HepG2 (cell line): ENCODE data around the gene SPATA13. TPM values are rescaled to one million over a fixed set of nuclear protein-coding genes. Genes with fewer than 3 reads are reported as not detected.

Source experiments
- ATAC-seq: fragments of 200-7000 bp; cut with Tn5 transposase; 3 replicates; pipeline ENCODE4 v1.9.1; 2020; ENCODE audit warnings: mild to moderate bottlenecking, moderate library complexity
- BruUV-seq: library from RNA; stranded (reverse); fragments of 400-500 nt; replicated peaks from 2 replicates; lab custom pipeline; 2021; lab: Mats Ljungman, UMichigan
- CTCF ChIA-PET: fragments of 300-600 bp; formaldehyde crosslinking; extraction: SDS; loops from one replicate; lab custom pipeline; 2021; ENCODE audit warnings: low total read pairs, inconsistent platforms, low intra/inter-chr PET ratio; lab: Yijun Ruan, JAX
- POLR2A ChIA-PET: fragments of 350-600 bp; sonication (Branson Sonifier 250); formaldehyde crosslinking; loops from one replicate; lab custom pipeline; 2020; ENCODE audit warnings: antibody characterized with exemption, inconsistent platforms; lab: Yijun Ruan, JAX
- DNase-seq: peaks from one replicate; pipeline ENCODE4 v3.0.0-alpha.2; 2015; ENCODE audit warnings: low spot score
- FAIRE-seq: peaks from 3 replicates; lab custom pipeline; 2011; peaks lifted over from hg19 to GRCh38; lab: Jason Lieb, UNC
- H2AFZ ChIP-seq: one replicate; pipeline ENCODE4 v1.6.1; 2011; ENCODE audit warnings: low read length, inconsistent platforms
- H3K27ac ChIP-seq: fragments of 300-600 bp; 3 replicates; pipeline ENCODE4 v1.8.0; 2011; ENCODE audit warnings: mixed run types, mild to moderate bottlenecking, mixed read lengths, low read length, inconsistent platforms; ENCODE audit not compliant: insufficient read depth; ENCODE audit errors: extremely low read length
- H3K27me3 ChIP-seq, 2 experiments: fragments of 200-600 bp in 1 of 2; 2 replicates in 1 of 2; 3 replicates in 1 of 2; pipeline versions ENCODE4 v1.6.0 to v1.8.0; 2011; ENCODE audit warnings: low read length in 2 of 2, mild to moderate bottlenecking in 2 of 2, moderate library complexity in 2 of 2, inconsistent platforms in 1 of 2; ENCODE audit not compliant: insufficient read depth in 2 of 2, control insufficient read depth in 1 of 2
- H3K36me3 ChIP-seq, 2 experiments: fragments of 200-600 bp in 1 of 2; replicated peaks in 1 of 2; 2 replicates in 1 of 2; 3 replicates in 1 of 2; pipeline versions ENCODE4 v1.5.1 to v1.8.0; 2011; ENCODE audit warnings: low read length in 2 of 2, inconsistent platforms in 1 of 2; ENCODE audit not compliant: insufficient read depth in 2 of 2, control insufficient read depth in 1 of 2
- H3K4me1 ChIP-seq: 2 replicates; pipeline ENCODE4 v1.5.1; 2012; ENCODE audit warnings: low read length, inconsistent platforms; ENCODE audit not compliant: insufficient read depth
- H3K4me2 ChIP-seq: 2 replicates; pipeline ENCODE4 v1.6.0; 2011; ENCODE audit warnings: low read depth, low read length, inconsistent platforms
- H3K4me3 ChIP-seq, 3 experiments: fragments of 200-600 bp in 1 of 3; sonication (generic), shearing (Covaris generic) in 1 of 3; replicated peaks in 1 of 3; 2 replicates each; pipeline ENCODE4 v1.5.1; 2011 to 2016; ENCODE audit warnings: low read length in 3 of 3, inconsistent platforms in 2 of 3, low read depth in 2 of 3, mild to moderate bottlenecking in 2 of 3, control low read depth in 1 of 3, mixed read lengths in 1 of 3; ENCODE audit not compliant: insufficient read depth in 1 of 3
- H3K79me2 ChIP-seq: one replicate; pipeline ENCODE4 v1.6.1; 2011; ENCODE audit warnings: low read length, inconsistent platforms; ENCODE audit not compliant: insufficient read depth
- H3K9ac ChIP-seq: 2 replicates; pipeline ENCODE4 v1.6.0; 2011; ENCODE audit warnings: mild to moderate bottlenecking, low read depth, low read length, inconsistent platforms; ENCODE audit not compliant: insufficient read depth
- H3K9me3 ChIP-seq: 2 replicates; pipeline ENCODE4 v1.5.1; 2012; ENCODE audit warnings: mild to moderate bottlenecking, low read length
- H4K20me1 ChIP-seq: 2 replicates; pipeline ENCODE4 v1.6.0; 2011; ENCODE audit warnings: inconsistent platforms, mild to moderate bottlenecking, low read length, moderate library complexity; ENCODE audit not compliant: insufficient read depth
- AGO2 ChIP-seq: fragments of 200-400 bp; formaldehyde crosslinking; optimal IDR thresholded peaks from 2 replicates; pipeline ENCODE3; 2017; ENCODE audit warnings: mild to moderate bottlenecking, low read depth, low read length, moderate library complexity
- BHLHE40 ChIP-seq: IDR thresholded peaks from 2 replicates; pipeline ENCODE4 v1.6.1; 2011; ENCODE audit warnings: low read length, improper control_type of control experiment
- ELF4 ChIP-seq: sonication (generic); formaldehyde crosslinking; IDR thresholded peaks from 2 replicates; pipeline ENCODE4 v1.5.0; 2020; ENCODE audit warnings: missing genetic modification reagents, mild to moderate bottlenecking, moderate library complexity, borderline replicate concordance
- GABPA ChIP-seq, 2 experiments: IDR thresholded peaks; 2 replicates each; pipeline ENCODE4 v1.6.1; 2011 to 2016; ENCODE audit warnings: low read depth in 2 of 2, low read length in 1 of 2, missing biosample characterization in 1 of 2, missing genetic modification characterization in 1 of 2
- MEF2D ChIP-seq: sonication (generic); formaldehyde crosslinking; IDR thresholded peaks from 2 replicates; pipeline ENCODE4 v1.5.1; 2020; ENCODE audit warnings: mild to moderate bottlenecking, missing genetic modification reagents
- MYNN ChIP-seq: sonication (generic); formaldehyde crosslinking; IDR thresholded peaks from 2 replicates; pipeline ENCODE4 v1.4.0; 2020; ENCODE audit warnings: mild to moderate bottlenecking, low read depth, missing genetic modification reagents
- PCBP2 ChIP-seq: fragments of 200-400 bp; formaldehyde crosslinking; optimal IDR thresholded peaks from 2 replicates; pipeline ENCODE3; 2018; ENCODE audit warnings: low read length, low read depth; ENCODE audit not compliant: poor library complexity, severe bottlenecking
- RORA ChIP-seq: sonication (generic); formaldehyde crosslinking; IDR thresholded peaks from 2 replicates; pipeline ENCODE4 v1.5.0; 2020; ENCODE audit warnings: mild to moderate bottlenecking, missing genetic modification reagents, moderate library complexity
- SMC3 ChIP-seq: IDR thresholded peaks from 2 replicates; pipeline ENCODE4 v1.6.1; 2011; ENCODE audit warnings: low read length, improper control_type of control experiment
- TP53 ChIP-seq: sonication (generic); formaldehyde crosslinking; conservative IDR thresholded peaks from 2 replicates; pipeline ENCODE4 v1.4.0; 2020; ENCODE audit warnings: missing genetic modification reagents
- ZNF331 ChIP-seq: sonication (generic); formaldehyde crosslinking; IDR thresholded peaks from 2 replicates; pipeline ENCODE4 v1.4.0; 2020; ENCODE audit warnings: missing genetic modification reagents
- ZNF354B ChIP-seq: sonication (generic); formaldehyde crosslinking; IDR thresholded peaks from 2 replicates; pipeline ENCODE4 v1.8.0; 2022; ENCODE audit warnings: mild to moderate bottlenecking, missing genetic modification reagents
- ZNF44 ChIP-seq: sonication (generic); formaldehyde crosslinking; IDR thresholded peaks from 2 replicates; pipeline ENCODE4 v1.5.1; 2020; ENCODE audit warnings: mild to moderate bottlenecking, missing genetic modification reagents
- ZNF660 ChIP-seq: sonication (generic); formaldehyde crosslinking; IDR thresholded peaks from 2 replicates; pipeline ENCODE4 v1.5.1; 2020; ENCODE audit warnings: mild to moderate bottlenecking, low read depth, missing genetic modification reagents, borderline replicate concordance
- ZNF672 ChIP-seq: sonication (generic); formaldehyde crosslinking; IDR thresholded peaks from 2 replicates; pipeline ENCODE4 v1.8.1; 2022; ENCODE audit warnings: missing genetic modification reagents
- WGBS: methylation state at CpG from one replicate; pipeline ENCODE4 v1.1.6; 2017; ENCODE audit warnings: low lambda C conversion rate; 5-methylcytosine and 5-hydroxymethylcytosine counted together
- in situ Hi-C: cut with HindIII; loops from 2 replicates; pipeline ENCODE4 v1.10.0; 2017; ENCODE audit warnings: low pct_unique_long_range_greater_than_20kb; ENCODE audit not compliant: extremely low pct_ligation_motif_present
- intact Hi-C: fragments of 100-400 bp; cut with micrococcal nuclease; formaldehyde crosslinking; loops from one replicate; pipeline ENCODE4 v1.10.0; 2022; ENCODE audit not compliant: unreplicated experiment
- polyA plus RNA-seq, 8 experiments: library from polyadenylated mRNA; depleted of rRNA in 3 of 8; stranded (reverse) in 7 of 8; unstranded in 1 of 8; fragments of >200 nt; fragmentation: Illumina TruSeq in 4 of 8; extraction: Trizol in 4 of 8; gene quantifications; 2 replicates each; pipeline versions ENCODE4 v1.2.1 to v1.2.3, GENCODE V29; 2011 to 2016; ENCODE audit warnings: low read depth in 4 of 8, missing spikeins in 1 of 8, mixed read lengths in 1 of 8; ENCODE audit not compliant: insufficient read depth in 1 of 8
- total RNA-seq, 5 experiments: library from RNA; depleted of rRNA; stranded (reverse); fragments of >200 nt; fragmentation: Illumina TruSeq; extraction: Trizol; gene quantifications; 2 replicates each; pipeline ENCODE4 v1.2.3, GENCODE V29; 2016; ENCODE audit warnings: low read depth in 1 of 5
- TF ChIP-seq, protein P1 (sequence below): IDR thresholded peaks from 2 replicates; pipeline ENCODE4 v1.6.1; 2012; ENCODE audit warnings: low read length, improper control_type of control experiment
- TF ChIP-seq, protein P2 (sequence below): sonication (generic); formaldehyde crosslinking; IDR thresholded peaks from 2 replicates; pipeline ENCODE4 v1.4.0; 2020; ENCODE audit warnings: missing genetic modification reagents

SPATA13 gene
- total and polyA plus RNA-seq, 2 of the 13 experiments (the other 11 are each of a cell fraction or from before 2014, with no cell fraction given), result 11.3 to 14.2 TPM

DNA sequence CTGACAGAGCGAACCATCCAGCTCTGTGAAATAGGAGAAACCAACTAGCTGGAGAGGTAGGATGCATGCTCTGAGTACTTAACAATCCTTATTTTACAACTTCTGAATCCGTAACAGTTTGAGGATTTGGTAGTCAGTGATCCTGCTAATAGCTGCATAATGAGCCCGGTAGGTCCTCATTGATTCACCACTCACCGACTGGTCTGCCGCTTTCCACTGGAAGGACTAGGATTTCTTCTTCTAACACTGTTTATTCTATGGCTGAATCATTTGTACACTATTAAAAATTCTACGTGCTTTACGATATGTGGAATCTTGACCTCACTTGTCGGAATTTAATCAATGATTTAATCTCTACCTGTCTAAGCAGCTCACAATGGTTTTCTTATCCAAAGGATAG is 33.9 kb downstream of the SPATA13 start (continued):
- TF ChIP-seq, protein P1, sequence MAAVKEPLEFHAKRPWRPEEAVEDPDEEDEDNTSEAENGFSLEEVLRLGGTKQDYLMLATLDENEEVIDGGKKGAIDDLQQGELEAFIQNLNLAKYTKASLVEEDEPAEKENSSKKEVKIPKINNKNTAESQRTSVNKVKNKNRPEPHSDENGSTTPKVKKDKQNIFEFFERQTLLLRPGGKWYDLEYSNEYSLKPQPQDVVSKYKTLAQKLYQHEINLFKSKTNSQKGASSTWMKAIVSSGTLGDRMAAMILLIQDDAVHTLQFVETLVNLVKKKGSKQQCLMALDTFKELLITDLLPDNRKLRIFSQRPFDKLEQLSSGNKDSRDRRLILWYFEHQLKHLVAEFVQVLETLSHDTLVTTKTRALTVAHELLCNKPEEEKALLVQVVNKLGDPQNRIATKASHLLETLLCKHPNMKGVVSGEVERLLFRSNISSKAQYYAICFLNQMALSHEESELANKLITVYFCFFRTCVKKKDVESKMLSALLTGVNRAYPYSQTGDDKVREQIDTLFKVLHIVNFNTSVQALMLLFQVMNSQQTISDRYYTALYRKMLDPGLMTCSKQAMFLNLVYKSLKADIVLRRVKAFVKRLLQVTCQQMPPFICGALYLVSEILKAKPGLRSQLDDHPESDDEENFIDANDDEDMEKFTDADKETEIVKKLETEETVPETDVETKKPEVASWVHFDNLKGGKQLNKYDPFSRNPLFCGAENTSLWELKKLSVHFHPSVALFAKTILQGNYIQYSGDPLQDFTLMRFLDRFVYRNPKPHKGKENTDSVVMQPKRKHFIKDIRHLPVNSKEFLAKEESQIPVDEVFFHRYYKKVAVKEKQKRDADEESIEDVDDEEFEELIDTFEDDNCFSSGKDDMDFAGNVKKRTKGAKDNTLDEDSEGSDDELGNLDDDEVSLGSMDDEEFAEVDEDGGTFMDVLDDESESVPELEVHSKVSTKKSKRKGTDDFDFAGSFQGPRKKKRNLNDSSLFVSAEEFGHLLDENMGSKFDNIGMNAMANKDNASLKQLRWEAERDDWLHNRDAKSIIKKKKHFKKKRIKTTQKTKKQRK, result no peak
- no peak for TF ChIP-seq PCBP2
- TF ChIP-seq ZNF331 (CRISPR knock-in tag), result no peak
- TF ChIP-seq ZNF672 (CRISPR knock-in tag), result no peak
- no peak for TF ChIP-seq ZNF44 (CRISPR knock-in tag)
- TF ChIP-seq AGO2, result no peak
- TF ChIP-seq, all 625 proteins: peak for 0

DNA sequence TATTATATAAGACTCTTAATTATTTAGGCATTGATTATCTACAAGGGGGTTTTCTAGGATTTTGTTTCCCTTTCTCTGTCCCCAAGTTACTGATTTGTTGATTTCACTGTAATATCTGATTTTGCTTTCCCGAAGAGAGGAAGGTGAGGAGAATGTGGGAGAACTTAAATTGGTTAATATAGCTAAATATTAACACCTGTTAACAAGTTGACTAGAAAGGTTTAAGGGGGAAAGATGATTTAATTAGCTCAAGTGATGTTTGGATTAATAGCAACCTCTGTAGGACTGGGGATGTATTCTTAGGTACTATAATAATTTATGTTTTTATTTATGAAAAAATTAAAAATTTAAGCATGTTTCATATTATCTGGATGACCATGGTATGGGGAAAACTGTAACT is 35.1 kb downstream of the SPATA13 start:
- 0 out of 2 replicates have a peak, but pooled peaks cover 3% of the 10 kb centered on the region for H4K20me1 ChIP-seq
- in situ Hi-C loops (no loop called here), intact Hi-C loops (no loop called here)
- no peaks in the 10 kb centered on the region for H3K27me3 ChIP-seq
- CTCF ChIA-PET, result no interaction called here
- H3K9me3 ChIP-seq, result no peaks in the 10 kb centered on the region
- WGBS, result 73% methylated on average over 1 of the region's 1 CpG
- H3K4me3 ChIP-seq, result no peak overlapping the region
- H3K4me2 ChIP-seq, result no peak overlapping the region
- no peak for FAIRE-seq
- H2AFZ ChIP-seq, result no peak overlapping the region
- DNase-seq, result no peak
- POLR2A ChIA-PET, result interaction anchor here (1.2 kb wide), 1 partner anchor 12 kb away, joined by 3 read pairs; no protein-coding TSS in a partner anchor
- no TSS peak for BruUV-seq
- no peak overlapping the region for H3K27ac ChIP-seq
- H3K9ac ChIP-seq, result no peak overlapping the region
- H3K36me3 ChIP-seq, result no peaks in the 10 kb centered on the region; a peak in 1 of 5 replicates
- H3K4me1 ChIP-seq, result peaks cover 26% of the 10 kb centered on the region
- peaks cover 10% of the 10 kb centered on the region for H3K79me2 ChIP-seq
- no peak for ATAC-seq
- TF ChIP-seq MYNN (CRISPR knock-in tag) (no peak), MEF2D (CRISPR knock-in tag) (no peak), SMC3 (no peak), TP53 (no peak), GABPA (IDR thresholded peaks at IDR 0.05; ENCODE audit: low read depth, low read length) (no peak), GABPA (CRISPR knock-in tag; IDR thresholded peaks at IDR 0.05; ENCODE audit: low read depth) (no peak), ELF4 (CRISPR knock-in tag) (no peak), RORA (CRISPR knock-in tag) (no peak), ZNF660 (CRISPR knock-in tag) (no peak), BHLHE40 (no peak), ZNF354B (no peak)
- TF ChIP-seq, protein P2, sequence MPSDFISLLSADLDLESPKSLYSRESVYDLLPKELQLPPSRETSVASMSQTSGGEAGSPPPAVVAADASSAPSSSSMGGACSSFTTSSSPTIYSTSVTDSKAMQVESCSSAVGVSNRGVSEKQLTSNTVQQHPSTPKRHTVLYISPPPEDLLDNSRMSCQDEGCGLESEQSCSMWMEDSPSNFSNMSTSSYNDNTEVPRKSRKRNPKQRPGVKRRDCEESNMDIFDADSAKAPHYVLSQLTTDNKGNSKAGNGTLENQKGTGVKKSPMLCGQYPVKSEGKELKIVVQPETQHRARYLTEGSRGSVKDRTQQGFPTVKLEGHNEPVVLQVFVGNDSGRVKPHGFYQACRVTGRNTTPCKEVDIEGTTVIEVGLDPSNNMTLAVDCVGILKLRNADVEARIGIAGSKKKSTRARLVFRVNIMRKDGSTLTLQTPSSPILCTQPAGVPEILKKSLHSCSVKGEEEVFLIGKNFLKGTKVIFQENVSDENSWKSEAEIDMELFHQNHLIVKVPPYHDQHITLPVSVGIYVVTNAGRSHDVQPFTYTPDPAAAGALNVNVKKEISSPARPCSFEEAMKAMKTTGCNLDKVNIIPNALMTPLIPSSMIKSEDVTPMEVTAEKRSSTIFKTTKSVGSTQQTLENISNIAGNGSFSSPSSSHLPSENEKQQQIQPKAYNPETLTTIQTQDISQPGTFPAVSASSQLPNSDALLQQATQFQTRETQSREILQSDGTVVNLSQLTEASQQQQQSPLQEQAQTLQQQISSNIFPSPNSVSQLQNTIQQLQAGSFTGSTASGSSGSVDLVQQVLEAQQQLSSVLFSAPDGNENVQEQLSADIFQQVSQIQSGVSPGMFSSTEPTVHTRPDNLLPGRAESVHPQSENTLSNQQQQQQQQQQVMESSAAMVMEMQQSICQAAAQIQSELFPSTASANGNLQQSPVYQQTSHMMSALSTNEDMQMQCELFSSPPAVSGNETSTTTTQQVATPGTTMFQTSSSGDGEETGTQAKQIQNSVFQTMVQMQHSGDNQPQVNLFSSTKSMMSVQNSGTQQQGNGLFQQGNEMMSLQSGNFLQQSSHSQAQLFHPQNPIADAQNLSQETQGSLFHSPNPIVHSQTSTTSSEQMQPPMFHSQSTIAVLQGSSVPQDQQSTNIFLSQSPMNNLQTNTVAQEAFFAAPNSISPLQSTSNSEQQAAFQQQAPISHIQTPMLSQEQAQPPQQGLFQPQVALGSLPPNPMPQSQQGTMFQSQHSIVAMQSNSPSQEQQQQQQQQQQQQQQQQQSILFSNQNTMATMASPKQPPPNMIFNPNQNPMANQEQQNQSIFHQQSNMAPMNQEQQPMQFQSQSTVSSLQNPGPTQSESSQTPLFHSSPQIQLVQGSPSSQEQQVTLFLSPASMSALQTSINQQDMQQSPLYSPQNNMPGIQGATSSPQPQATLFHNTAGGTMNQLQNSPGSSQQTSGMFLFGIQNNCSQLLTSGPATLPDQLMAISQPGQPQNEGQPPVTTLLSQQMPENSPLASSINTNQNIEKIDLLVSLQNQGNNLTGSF (CRISPR knock-in tag), result no peak
